HepG2 (cell line): ENCODE measurements around the gene PDLIM7. TPM values are rescaled to one million over a fixed set of nuclear protein-coding genes. Genes with fewer than 3 reads are reported as not detected.
A peak's percentile ranks its signal among the peaks of the same experiment; 100 is the strongest.

Experiments
- HMG20B ChIP-seq: conservative IDR thresholded peaks from 2 replicates; pipeline ENCODE4 v1.6.1; 2016; ENCODE audit warnings: missing genetic modification reagents, missing compliant biosample characterization
- IKZF4 ChIP-seq: sonication (generic); formaldehyde crosslinking; IDR thresholded peaks from 2 replicates; pipeline ENCODE4 v1.5.1; 2020; ENCODE audit warnings: borderline replicate concordance, mild to moderate bottlenecking, low read depth, missing genetic modification reagents; ENCODE audit errors: not compliant biosample characterization
- KAT2B ChIP-seq: fragments of 150-350 bp; IDR thresholded peaks from 2 replicates; pipeline ENCODE4 v1.6.1; 2014; ENCODE audit warnings: low read depth, low read length, borderline replicate concordance
- KLF12 ChIP-seq: sonication (generic); formaldehyde crosslinking; IDR thresholded peaks from 2 replicates; pipeline ENCODE4 v1.4.0; 2020; ENCODE audit warnings: missing genetic modification reagents, borderline replicate concordance
- NFKB2 ChIP-seq: sonication (generic); formaldehyde crosslinking; IDR thresholded peaks from 2 replicates; pipeline ENCODE4 v1.4.0; 2020; ENCODE audit warnings: missing genetic modification reagents, borderline replicate concordance
- RXRA ChIP-seq: sonication (generic); formaldehyde crosslinking; IDR thresholded peaks from 2 replicates; pipeline ENCODE4 v1.5.1; 2020; ENCODE audit warnings: missing genetic modification reagents
- SIN3B ChIP-seq: fragments of 150-350 bp; IDR thresholded peaks from 2 replicates; pipeline ENCODE4 v1.6.1; 2014; ENCODE audit warnings: low read length
- SRSF1 ChIP-seq: fragments of 200-400 bp; formaldehyde crosslinking; optimal IDR thresholded peaks from 2 replicates; pipeline ENCODE3; 2017; ENCODE audit warnings: mild to moderate bottlenecking, low read depth, low read length, moderate library complexity
- ZNF713 ChIP-seq: sonication (generic); formaldehyde crosslinking; IDR thresholded peaks from 2 replicates; pipeline ENCODE4 v1.4.0; 2020; ENCODE audit warnings: mild to moderate bottlenecking, missing genetic modification reagents
- polyA plus RNA-seq, 8 experiments: library from polyadenylated mRNA; depleted of rRNA in 3 of 8; stranded (reverse) in 7 of 8; unstranded in 1 of 8; fragments of >200 nt; fragmentation: Illumina TruSeq in 4 of 8; extraction: Trizol in 4 of 8; gene quantifications; 2 replicates each; pipeline versions ENCODE4 v1.2.1 to v1.2.3, GENCODE V29; 2011 to 2016; ENCODE audit warnings: low read depth in 4 of 8, missing spikeins in 1 of 8, mixed read lengths in 1 of 8; ENCODE audit not compliant: insufficient read depth in 1 of 8
- total RNA-seq, 5 experiments: library from RNA; depleted of rRNA; stranded (reverse); fragments of >200 nt; fragmentation: Illumina TruSeq; extraction: Trizol; gene quantifications; 2 replicates each; pipeline ENCODE4 v1.2.3, GENCODE V29; 2016; ENCODE audit warnings: low read depth in 1 of 5
- TF ChIP-seq, protein P1 (sequence below): sonication (generic); formaldehyde crosslinking; IDR thresholded peaks from 2 replicates; pipeline ENCODE4 v1.4.0; 2020; ENCODE audit warnings: missing genetic modification reagents
- TF ChIP-seq, protein P2 (sequence below): sonication (generic); formaldehyde crosslinking; IDR thresholded peaks from 2 replicates; pipeline ENCODE4 v1.4.0; 2020; ENCODE audit warnings: missing genetic modification reagents, mild to moderate bottlenecking, borderline replicate concordance
- TF ChIP-seq, protein P3 (sequence below): sonication (generic); formaldehyde crosslinking; IDR thresholded peaks from 2 replicates; pipeline ENCODE4 v1.8.0; 2022; ENCODE audit warnings: missing genetic modification reagents, mild to moderate bottlenecking, inconsistent platforms, borderline replicate concordance
- TF ChIP-seq, protein P4 (sequence below): sonication (generic); formaldehyde crosslinking; IDR thresholded peaks from 2 replicates; pipeline ENCODE4 v1.8.0; 2022; ENCODE audit warnings: mild to moderate bottlenecking, missing genetic modification reagents, moderate library complexity

The PDLIM7 gene
- total and polyA plus RNA-seq, 2 of the 13 experiments (the other 11 are each of a cell fraction or from before 2014, with no cell fraction given) = 21.1 to 31.3 TPM

DNA sequence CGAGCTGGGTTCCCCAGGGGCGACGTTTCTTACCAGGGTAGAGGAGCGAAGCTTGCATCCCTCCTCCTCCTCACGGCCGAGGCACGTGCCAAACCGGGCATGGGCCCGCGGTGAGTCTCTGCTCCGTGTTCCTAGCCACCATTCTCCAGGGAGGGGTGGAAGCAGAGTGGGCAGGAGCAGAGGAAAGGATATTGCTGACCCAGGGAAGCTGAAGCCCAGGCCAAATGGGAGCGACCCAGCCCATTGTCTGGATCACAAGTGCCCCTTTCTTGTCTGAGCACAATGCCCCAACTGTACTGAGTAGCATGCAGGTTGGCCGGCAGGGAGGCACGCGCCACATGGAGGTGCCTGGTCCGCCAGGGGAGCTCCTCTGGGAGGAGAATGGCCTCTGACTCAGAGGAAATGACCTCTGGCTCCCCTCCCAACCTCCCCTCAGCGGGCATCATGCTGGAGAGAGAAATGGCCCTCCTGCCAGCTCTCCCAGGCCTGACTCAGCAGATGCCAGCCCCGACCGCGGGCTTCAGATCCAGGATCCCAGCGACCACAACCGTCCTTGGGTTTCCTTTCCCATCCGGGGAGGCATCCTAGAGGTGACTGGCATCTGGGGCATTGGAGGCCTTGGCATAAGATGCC lies 49.7 kb downstream of the PDLIM7 start (continued):
- TF ChIP-seq, protein P1, sequence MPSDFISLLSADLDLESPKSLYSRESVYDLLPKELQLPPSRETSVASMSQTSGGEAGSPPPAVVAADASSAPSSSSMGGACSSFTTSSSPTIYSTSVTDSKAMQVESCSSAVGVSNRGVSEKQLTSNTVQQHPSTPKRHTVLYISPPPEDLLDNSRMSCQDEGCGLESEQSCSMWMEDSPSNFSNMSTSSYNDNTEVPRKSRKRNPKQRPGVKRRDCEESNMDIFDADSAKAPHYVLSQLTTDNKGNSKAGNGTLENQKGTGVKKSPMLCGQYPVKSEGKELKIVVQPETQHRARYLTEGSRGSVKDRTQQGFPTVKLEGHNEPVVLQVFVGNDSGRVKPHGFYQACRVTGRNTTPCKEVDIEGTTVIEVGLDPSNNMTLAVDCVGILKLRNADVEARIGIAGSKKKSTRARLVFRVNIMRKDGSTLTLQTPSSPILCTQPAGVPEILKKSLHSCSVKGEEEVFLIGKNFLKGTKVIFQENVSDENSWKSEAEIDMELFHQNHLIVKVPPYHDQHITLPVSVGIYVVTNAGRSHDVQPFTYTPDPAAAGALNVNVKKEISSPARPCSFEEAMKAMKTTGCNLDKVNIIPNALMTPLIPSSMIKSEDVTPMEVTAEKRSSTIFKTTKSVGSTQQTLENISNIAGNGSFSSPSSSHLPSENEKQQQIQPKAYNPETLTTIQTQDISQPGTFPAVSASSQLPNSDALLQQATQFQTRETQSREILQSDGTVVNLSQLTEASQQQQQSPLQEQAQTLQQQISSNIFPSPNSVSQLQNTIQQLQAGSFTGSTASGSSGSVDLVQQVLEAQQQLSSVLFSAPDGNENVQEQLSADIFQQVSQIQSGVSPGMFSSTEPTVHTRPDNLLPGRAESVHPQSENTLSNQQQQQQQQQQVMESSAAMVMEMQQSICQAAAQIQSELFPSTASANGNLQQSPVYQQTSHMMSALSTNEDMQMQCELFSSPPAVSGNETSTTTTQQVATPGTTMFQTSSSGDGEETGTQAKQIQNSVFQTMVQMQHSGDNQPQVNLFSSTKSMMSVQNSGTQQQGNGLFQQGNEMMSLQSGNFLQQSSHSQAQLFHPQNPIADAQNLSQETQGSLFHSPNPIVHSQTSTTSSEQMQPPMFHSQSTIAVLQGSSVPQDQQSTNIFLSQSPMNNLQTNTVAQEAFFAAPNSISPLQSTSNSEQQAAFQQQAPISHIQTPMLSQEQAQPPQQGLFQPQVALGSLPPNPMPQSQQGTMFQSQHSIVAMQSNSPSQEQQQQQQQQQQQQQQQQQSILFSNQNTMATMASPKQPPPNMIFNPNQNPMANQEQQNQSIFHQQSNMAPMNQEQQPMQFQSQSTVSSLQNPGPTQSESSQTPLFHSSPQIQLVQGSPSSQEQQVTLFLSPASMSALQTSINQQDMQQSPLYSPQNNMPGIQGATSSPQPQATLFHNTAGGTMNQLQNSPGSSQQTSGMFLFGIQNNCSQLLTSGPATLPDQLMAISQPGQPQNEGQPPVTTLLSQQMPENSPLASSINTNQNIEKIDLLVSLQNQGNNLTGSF (CRISPR knock-in tag) = no peak
- no peak for TF ChIP-seq KAT2B
- peak; percentile 36 for TF ChIP-seq IKZF4 (CRISPR knock-in tag)
- TF ChIP-seq, protein P2, sequence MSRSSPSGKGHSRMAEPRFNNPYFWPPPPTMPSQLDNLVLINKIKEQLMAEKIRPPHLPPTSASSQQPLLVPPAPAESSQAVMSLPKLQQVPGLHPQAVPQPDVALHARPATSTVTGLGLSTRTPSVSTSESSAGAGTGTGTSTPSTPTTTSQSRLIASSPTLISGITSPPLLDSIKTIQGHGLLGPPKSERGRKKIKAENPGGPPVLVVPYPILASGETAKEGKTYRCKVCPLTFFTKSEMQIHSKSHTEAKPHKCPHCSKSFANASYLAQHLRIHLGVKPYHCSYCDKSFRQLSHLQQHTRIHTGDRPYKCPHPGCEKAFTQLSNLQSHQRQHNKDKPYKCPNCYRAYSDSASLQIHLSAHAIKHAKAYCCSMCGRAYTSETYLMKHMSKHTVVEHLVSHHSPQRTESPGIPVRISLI (CRISPR knock-in tag) = peak; percentile 48; the same call in 1 of the 2 replicates
- TF ChIP-seq, protein P3, sequence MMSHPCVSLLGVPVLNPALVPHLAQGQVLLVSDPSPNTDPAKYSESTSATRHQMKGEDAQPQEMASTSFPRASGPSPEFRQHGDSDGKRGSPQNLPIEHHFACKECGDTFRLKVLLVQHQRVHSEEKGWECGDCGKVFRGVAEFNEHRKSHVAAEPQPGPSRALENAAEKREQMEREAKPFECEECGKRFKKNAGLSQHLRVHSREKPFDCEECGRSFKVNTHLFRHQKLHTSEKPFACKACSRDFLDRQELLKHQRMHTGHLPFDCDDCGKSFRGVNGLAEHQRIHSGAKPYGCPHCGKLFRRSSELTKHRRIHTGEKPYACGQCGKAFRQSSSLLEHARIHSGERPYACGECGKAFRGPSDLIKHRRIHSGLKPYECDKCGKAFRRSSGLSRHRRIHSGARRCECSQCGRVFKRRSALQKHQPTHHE = no peak
- no peak for TF ChIP-seq ZNF713
- peak; percentile 90 for TF ChIP-seq RXRA (CRISPR knock-in tag)
- 0 out of 2 replicates have a peak, but pooled peaks have one; percentile 21 for TF ChIP-seq HMG20B (CRISPR knock-in tag)
- no peak for TF ChIP-seq SIN3B
- TF ChIP-seq SRSF1 = peak; percentile 27
- no peak for TF ChIP-seq KLF12
- no peak for TF ChIP-seq NFKB2 (CRISPR knock-in tag)
- TF ChIP-seq, protein P4, sequence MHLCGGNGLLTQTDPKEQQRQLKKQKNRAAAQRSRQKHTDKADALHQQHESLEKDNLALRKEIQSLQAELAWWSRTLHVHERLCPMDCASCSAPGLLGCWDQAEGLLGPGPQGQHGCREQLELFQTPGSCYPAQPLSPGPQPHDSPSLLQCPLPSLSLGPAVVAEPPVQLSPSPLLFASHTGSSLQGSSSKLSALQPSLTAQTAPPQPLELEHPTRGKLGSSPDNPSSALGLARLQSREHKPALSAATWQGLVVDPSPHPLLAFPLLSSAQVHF = 0 out of 2 replicates have a peak, but pooled peaks have one; percentile 26
